Sciatic nerve (tissue), 2 donors: Measurements from ENCODE around the gene PTTG1IP2. TPM values are rescaled to one million over a fixed set of nuclear protein-coding genes. Genes with fewer than 3 reads are reported as not detected.

Source experiments
- ATAC-seq: fragments of 200-7000 bp; cut with Tn5 transposase; one replicate; pipeline ENCODE4 v1.9.1; 2020; ENCODE audit warnings: mild to moderate bottlenecking, moderate library complexity
- DNase-seq: peaks from one replicate; pipeline ENCODE4 v3.0.0-alpha.2; 2020; ENCODE audit warnings: low spot score
- intact Hi-C: fragments of 100-400 bp; cut with DNase I; formaldehyde crosslinking; loops from one replicate; pipeline ENCODE4 v1.14.2; 2022
- total RNA-seq: library from RNA; stranded (reverse); fragmentation: NEBNext Ultra II Directional; extraction: Animal tissue kit (Norgen Biotek cat#: 25700); gene quantifications from one replicate; pipeline ENCODE4 v1.2.1, GENCODE V29; 2021
- donor health status: DM: no; HTN: no; CAD: no.
- donor health status: DM: no; HTN: no; CAD: no.

Gene PTTG1IP2
- total RNA-seq, 1 donor from 2014 or later: not detected

DNA sequence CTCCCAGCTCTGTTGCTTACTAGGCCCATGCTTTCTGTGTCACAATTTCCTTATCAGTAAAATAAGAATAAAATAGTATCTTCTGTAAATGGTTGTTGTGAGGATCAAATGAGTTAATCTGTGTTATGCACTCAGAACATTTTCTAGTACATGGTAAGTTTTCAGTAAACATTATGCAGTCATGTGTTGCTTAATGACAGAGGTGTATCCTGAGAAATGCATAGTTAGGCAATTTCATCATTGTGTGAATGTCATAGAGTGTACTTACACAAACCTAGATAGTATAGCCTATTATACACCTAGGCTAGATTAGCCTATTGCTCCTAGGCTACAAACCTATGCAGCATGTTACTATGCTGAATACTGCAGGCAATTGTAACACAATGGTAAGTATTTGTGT, 4.4 kb downstream of the PTTG1IP2 start:
- no peak for DNase-seq
- ATAC-seq: no peak
- intact Hi-C loops: no loop called here

DNA sequence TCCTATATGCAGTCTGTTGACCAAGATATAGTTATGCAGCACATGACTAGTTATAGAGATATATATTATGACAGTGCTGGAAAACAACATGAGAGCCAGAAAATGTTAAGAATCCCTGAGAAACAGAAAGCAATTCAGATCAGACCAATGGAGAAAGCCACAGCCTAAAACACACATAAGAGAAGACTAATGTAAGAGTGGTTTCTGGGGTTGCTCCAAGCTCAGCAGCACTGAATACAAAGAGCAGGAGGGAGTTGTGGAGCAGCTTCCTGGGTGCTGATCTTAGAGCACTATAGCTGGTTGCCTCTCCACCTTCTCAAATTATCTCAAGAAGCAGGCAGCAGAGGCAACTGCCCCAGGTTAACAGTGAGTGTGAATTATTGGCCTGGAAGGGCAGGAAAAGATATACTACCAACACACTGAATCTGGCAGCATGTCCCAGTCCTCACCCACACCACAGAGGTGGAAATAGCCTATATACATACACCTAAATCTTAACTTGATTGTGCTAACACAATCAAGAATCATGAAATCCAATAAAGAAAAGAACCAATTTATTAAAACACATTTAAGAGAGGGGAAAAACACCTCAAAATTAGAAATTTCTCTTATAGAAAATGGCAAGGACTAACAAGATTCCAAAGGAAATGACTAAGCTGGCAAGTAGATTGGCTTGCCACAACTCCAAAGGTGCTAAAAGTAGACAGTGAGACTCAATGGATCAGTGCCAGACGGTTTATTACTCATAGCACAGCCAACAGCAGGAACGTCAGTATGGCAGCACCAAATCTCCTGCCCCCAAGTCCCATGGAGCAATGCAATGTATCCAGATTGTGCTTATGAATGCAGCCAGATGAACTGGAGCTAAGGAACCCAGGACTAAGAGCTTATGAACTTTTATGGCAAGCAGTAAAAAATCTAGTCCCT, 5.1 kb downstream of the PTTG1IP2 start:
- no peak for ATAC-seq
- intact Hi-C loops: no loop called here
- no peak for DNase-seq

- intact Hi-C loops: no loop called here
- no peak for ATAC-seq
- no peak for DNase-seq
Measured at GRCh38 chr7:90483251-90483650, 13.8 kb downstream of the PTTG1IP2 start.

- no peak for ATAC-seq
- no peak for DNase-seq
- intact Hi-C loops: no loop called here
Measured at GRCh38 chr7:90484706-90485105, 15.3 kb downstream of the PTTG1IP2 start.

DNA sequence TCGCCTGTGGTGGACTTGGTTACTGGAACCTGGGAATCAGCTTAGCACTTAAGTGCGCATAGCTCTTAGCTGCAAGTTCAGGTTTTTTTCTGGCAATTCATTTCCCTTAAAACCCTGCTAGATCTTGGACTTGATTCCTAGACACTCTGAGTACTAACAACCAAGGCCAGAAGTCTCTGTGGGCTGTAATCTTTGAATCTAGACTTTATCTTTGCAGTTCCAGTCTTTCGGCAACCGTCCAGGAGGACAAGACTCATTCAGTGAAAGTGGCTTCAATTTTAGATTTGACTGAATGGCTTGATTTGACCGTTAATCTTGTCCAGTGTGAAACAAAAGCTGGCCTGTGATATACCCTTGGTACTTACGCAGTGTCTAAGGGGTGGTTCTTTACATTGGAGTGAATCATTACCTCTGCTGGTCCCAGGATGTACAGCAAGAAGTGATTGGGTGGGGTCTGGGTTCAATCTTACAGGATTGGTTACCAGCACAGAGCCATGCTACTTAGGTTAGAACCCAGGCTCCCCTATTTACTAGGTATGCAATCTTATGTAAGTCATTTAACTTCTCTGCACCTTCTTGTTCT, 16.4 kb downstream of the PTTG1IP2 start:
- ATAC-seq (no peak), DNase-seq (no peak)
- intact Hi-C loops: no loop called here

DNA sequence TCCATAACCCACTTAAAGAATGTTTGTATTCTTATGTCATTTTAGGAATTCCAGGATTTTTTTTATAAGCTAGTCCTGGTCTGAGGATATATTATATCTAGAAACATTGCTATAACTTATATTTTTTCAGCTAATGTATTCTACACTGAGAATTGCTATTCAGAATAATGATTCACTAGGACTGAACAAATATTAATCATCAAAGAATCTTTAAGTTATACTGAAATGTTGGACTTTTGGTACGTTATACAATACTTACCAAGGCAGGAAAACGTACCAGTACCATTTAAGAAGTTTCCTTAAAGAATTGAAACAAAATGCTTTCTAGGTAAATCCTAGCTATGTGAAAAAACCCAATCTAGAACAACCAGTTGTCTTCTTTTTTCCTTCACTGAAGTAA, 18.4 kb downstream of the PTTG1IP2 start:
- intact Hi-C loops: no loop called here
- no peak for ATAC-seq

DNA sequence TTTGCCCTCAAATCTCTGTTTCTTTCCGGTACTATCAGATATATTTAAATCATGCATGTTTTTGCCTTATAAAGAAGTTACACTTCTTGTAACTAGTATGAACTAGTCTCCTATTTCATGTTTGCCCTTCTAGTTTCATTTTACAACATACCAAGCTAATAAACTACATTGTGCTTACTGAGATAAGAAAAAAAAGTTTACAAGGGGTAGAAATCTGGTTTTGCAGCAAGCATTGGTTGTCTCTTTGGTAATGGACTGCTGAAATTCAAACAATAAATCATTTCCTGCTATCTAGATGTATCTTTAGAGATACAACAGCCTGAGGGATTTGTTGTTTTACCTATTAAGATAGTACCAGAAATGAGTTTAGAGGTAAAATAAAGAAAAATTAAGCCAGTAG, 18.8 kb downstream of the PTTG1IP2 start:
- DNase-seq (no peak), ATAC-seq (no peak)
- intact Hi-C loops: no loop called here

More for the DNA sequence above, 18.4 kb downstream of the PTTG1IP2 start:
- DNase-seq: no peak

DNA sequence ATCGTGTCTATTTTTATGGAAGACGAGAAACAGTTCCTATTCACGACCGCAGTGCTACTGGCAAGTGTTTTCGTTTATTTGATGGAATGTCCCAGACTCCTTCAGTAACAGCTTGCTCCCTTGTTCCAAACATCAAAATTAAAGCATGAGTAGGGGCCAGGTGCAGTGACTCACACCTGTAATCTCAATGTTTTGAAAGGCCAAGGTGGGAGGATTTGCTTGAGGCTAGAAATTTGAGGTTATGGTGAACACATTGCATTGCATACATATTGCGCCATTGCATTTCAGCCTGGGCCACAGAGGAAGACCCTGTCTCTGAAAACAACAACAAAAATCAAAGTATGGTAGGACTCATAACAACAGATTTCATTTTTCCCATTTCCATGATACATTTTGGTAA, 22.8 kb downstream of the PTTG1IP2 start:
- DNase-seq (no peak), ATAC-seq (no peak)
- intact Hi-C loops: no loop called here

- ATAC-seq (no peak), DNase-seq (no peak)
- intact Hi-C loops: no loop called here
Measured at GRCh38 chr7:90495241-90495640, 25.8 kb downstream of the PTTG1IP2 start.

- DNase-seq: no peak
- ATAC-seq: no peak
- intact Hi-C loops: no loop called here
Measured at GRCh38 chr7:90502539-90502938, 33.1 kb downstream of the PTTG1IP2 start.

DNA sequence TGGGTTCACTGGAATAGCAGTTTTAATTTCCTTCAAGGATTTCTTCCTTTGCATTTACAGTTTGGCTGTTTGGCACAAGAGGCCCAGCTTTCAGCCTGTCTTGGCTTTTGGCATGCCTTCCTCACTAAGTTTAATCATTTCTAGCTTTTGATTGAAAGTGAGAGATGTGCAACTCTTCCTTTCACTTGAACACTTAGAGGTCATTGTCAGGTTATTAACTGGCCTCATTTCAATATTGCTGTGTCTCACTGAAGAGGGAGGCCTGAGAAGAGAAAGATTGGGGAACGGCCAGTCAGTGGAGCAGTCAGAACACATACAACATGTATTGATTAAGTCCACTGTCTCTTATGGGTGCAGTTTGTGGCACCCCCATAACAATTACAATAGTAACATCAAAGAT, 33.9 kb downstream of the PTTG1IP2 start:
- intact Hi-C loops: no loop called here
- ATAC-seq: no peak
- DNase-seq: no peak

DNA sequence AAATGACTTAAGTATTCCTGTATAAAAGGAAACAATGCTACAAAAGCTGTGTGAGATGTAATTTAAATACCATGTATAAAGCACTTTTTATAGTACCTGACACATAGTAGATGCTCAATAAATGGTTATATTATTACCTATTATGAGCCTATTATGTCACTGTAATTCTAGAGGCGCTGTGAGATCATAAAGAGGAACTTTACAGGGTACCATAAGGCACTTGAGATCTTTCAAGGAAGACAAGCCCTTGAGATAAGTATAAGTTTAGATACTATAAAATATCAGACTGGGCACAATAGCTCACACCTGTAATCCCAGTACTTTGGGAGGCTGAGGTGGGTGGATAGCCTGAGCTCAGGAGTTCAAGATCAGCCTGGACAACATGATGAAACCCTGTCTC, 38.3 kb downstream of the PTTG1IP2 start:
- DNase-seq (no peak), ATAC-seq (no peak)
- intact Hi-C loops: no loop called here

DNA sequence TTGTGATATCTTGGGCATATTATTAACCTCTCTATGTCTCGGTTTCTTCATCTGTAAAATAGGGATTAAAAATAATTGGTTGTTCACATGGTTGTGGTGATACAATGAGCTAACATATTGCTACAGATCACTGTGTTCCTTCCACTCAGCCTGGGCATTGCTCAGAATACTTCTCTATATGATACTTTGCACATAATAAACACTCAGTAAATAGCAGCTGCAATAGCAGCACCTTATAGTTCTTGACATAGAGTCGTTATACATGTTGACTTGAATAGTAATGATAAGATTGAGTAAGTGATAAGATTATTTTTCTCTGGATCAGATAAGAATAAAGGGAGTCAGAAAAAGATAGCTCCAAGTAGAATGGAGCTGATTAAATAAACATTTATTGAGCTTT, 42.3 kb downstream of the PTTG1IP2 start:
- intact Hi-C loops: no loop called here
- DNase-seq (no peak), ATAC-seq (no peak)

- no peak for DNase-seq
- no peak for ATAC-seq
- intact Hi-C loops: no loop called here
Measured at GRCh38 chr7:90512821-90513254, 43.4 kb downstream of the PTTG1IP2 start.

DNA sequence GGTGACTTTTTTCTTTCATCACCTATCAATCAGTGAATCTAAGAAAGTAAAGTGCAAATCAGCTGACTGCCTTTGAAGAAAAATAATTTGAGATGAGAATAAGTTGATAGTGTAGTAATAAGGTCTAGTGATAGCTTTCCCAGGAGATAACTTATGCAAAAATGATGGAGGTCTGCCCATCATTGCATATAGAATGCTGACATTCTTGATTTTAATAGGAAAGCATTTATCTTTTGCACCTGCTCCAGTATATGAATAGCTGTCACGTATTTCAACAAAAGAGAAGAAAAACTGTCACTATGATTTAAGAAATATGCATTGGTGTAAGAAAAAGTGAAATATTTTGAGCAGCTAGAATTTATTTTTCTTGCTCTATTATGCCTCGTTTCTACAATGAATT, 46.8 kb downstream of the PTTG1IP2 start:
- DNase-seq (no peak), ATAC-seq (no peak)
- intact Hi-C loops: no loop called here

- no peak for ATAC-seq
- no peak for DNase-seq
- intact Hi-C loops: no loop called here
Measured at GRCh38 chr7:90518630-90519029, 49.2 kb downstream of the PTTG1IP2 start.

- no peak for ATAC-seq
- intact Hi-C loops: no loop called here
Measured at GRCh38 chr7:90520484-90520883, 51.0 kb downstream of the PTTG1IP2 start.

DNA sequence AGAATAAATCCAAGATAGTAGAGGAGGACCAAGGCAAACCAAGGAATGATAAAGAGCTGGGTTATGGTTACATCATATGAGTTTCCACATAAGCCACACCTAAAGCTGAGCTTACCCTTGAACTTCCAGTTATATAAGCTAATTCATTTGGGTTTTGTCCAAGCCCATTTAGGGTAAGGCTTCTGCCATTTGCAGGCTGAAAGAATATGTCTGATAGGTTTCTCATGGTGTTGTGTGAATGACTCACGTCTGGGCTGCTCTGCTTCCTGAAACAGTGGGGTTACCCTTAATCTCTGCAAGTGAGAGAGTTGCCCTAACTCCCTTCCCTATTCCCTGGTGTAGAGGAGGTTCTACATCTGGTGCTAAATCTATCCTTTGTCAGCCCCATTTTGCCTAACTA, 60.8 kb downstream of the PTTG1IP2 start:
- intact Hi-C loops: no loop called here
- ATAC-seq (no peak), DNase-seq (no peak)

More at GRCh38 chr7:90520484-90520883, 51.0 kb downstream of the PTTG1IP2 start:
- DNase-seq: no peak

- DNase-seq: no peak
- no peak for ATAC-seq
- intact Hi-C loops: no loop called here
Measured at GRCh38 chr7:90532231-90532929, 62.9 kb downstream of the PTTG1IP2 start.

- DNase-seq: no peak
- ATAC-seq: peak; percentile 42
- intact Hi-C loops: no loop called here
Measured at GRCh38 chr7:90536449-90536848, 67.0 kb downstream of the PTTG1IP2 start.
